Esophagus muscularis mucosa (tissue), 4 donors: ENCODE data around the gene PUSL1.

ENCODE experiments used
- EP300 ChIP-seq: sonication (generic); formaldehyde crosslinking; IDR thresholded peaks from one replicate; pipeline ENCODE4 v1.6.1; 2017; ENCODE audit warnings: antibody characterized with exemption
- POLR2A ChIP-seq: fragments of 450-650 bp; IDR thresholded peaks from one replicate; pipeline ENCODE4 v1.6.1; 2017; ENCODE audit warnings: antibody characterized with exemption, moderate library complexity, mild to moderate bottlenecking, low read depth
- POLR2AphosphoS5 ChIP-seq, 2 donors: sonication (generic); formaldehyde crosslinking; IDR thresholded peaks; one replicate each; pipeline ENCODE4 v1.6.1; 2017; ENCODE audit warnings: antibody characterized with exemption in 2 of 2
- TF ChIP-seq, protein P1 (sequence below), 3 experiments: fragments of 200-600 bp in 2 of 3; fragments of 450-650 bp in 1 of 3; sonication (generic) in 2 of 3; IDR thresholded peaks; one replicate each; pipeline ENCODE4 v1.5.1; 2017 to 2019; ENCODE audit warnings: antibody characterized with exemption in 3 of 3, mild to moderate bottlenecking in 2 of 3, moderate library complexity in 1 of 3

DNA sequence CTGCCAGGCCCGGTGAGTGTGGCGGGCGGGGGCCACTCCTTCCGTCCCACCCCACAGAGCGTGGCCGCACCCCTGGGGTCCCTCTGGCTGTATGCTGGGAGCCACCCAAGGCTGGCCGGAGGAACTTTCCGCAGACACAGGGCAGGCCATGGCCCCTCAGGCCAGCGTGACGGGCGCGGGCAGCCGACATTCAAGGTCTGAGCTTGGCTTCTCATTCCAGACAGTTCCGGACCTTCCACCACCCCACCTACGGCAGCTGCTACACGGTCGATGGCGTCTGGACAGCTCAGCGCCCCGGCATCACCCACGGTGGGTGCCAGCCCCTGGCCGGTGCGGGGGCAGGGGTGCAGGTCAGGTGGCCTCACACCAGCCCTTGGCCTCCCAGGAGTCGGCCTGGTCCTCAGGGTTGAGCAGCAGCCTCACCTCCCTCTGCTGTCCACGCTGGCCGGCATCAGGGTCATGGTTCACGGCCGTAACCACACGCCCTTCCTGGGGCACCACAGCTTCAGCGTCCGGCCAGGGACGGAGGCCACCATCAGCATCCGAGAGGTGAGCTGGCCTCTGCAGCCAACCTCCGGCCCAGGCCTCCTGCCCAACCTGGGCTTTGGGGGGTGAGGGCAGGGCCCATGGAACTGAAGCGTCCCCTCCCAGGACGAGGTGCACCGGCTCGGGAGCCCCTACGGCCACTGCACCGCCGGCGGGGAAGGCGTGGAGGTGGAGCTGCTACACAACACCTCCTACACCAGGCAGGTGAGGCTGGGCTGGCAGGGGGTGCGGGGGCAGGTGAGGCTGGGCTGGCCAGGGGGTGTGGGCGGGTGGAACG, 20.9 kb upstream of the PUSL1 start:
- TF ChIP-seq, protein P1, sequence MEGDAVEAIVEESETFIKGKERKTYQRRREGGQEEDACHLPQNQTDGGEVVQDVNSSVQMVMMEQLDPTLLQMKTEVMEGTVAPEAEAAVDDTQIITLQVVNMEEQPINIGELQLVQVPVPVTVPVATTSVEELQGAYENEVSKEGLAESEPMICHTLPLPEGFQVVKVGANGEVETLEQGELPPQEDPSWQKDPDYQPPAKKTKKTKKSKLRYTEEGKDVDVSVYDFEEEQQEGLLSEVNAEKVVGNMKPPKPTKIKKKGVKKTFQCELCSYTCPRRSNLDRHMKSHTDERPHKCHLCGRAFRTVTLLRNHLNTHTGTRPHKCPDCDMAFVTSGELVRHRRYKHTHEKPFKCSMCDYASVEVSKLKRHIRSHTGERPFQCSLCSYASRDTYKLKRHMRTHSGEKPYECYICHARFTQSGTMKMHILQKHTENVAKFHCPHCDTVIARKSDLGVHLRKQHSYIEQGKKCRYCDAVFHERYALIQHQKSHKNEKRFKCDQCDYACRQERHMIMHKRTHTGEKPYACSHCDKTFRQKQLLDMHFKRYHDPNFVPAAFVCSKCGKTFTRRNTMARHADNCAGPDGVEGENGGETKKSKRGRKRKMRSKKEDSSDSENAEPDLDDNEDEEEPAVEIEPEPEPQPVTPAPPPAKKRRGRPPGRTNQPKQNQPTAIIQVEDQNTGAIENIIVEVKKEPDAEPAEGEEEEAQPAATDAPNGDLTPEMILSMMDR (IDR thresholded peaks at IDR 0.05), result no peak
- no peak for TF ChIP-seq POLR2A
- TF ChIP-seq POLR2AphosphoS5 (IDR thresholded peaks at IDR 0.05), result no peak
- no peak for TF ChIP-seq EP300
